WTC11 (cell line): Measurements from ENCODE around the gene IVD. TPM values are rescaled to one million over a fixed set of nuclear protein-coding genes. Genes with fewer than 3 reads are reported as not detected.

Experiments
- ATAC-seq: fragments of 200-7000 bp; cut with Tn5 transposase; 2 replicates; pipeline ENCODE4 v1.10.0; 2021; ENCODE audit warnings: mild to moderate bottlenecking, moderate library complexity
- CTCF ChIA-PET: fragments of 300-600 bp; sonication (Branson Sonifier 250); formaldehyde crosslinking; loops from one replicate; lab custom pipeline; 2021; ENCODE audit warnings: antibody characterized with exemption; lab: Charles Lee
- POLR2A ChIA-PET: fragments of 350-600 bp; sonication (Branson Sonifier 250); formaldehyde crosslinking; loops from one replicate; lab custom pipeline; 2021; ENCODE audit warnings: antibody characterized with exemption; lab: Charles Lee
- DNase-seq: peaks from one replicate; pipeline ENCODE4 v3.0.0; 2021; ENCODE audit warnings: low spot score
- H3K27ac Mint-ChIP-seq: 2 replicates; pipeline ENCODE4 v1.8.0; 2021; ENCODE audit warnings: mixed read lengths
- H3K27me3 Mint-ChIP-seq: 2 replicates; pipeline ENCODE4 v1.8.0; 2021; ENCODE audit warnings: low read depth, mild to moderate bottlenecking, moderate library complexity, mixed read lengths
- H3K36me3 Mint-ChIP-seq: 2 replicates; pipeline ENCODE4 v1.8.0; 2021; ENCODE audit warnings: mixed read lengths
- H3K4me1 Mint-ChIP-seq: 2 replicates; pipeline ENCODE4 v1.8.0; 2022; ENCODE audit warnings: mixed read lengths
- H3K4me3 Mint-ChIP-seq: 2 replicates; pipeline ENCODE4 v1.8.0; 2021; ENCODE audit warnings: mild to moderate bottlenecking, moderate library complexity, mixed read lengths
- H3K9me3 Mint-ChIP-seq: 2 replicates; pipeline ENCODE4 v1.8.0; 2021; ENCODE audit warnings: mixed read lengths
- ATF1 ChIP-seq: sonication (generic); formaldehyde crosslinking; IDR thresholded peaks from 2 replicates; pipeline ENCODE4 v1.8.1; 2023; ENCODE audit warnings: mild to moderate bottlenecking, moderate library complexity, missing genetic modification reagents
- CREB1 ChIP-seq: sonication (generic); formaldehyde crosslinking; IDR thresholded peaks from 2 replicates; pipeline ENCODE4 v1.8.0; 2023; ENCODE audit warnings: mild to moderate bottlenecking, missing genetic modification reagents
- CREM ChIP-seq: sonication (generic); formaldehyde crosslinking; IDR thresholded peaks from 2 replicates; pipeline ENCODE4 v1.8.1; 2022; ENCODE audit warnings: mild to moderate bottlenecking, missing genetic modification reagents, moderate library complexity
- CTCF ChIP-seq: fragments of 200-600 bp; IDR thresholded peaks from 2 replicates; pipeline ENCODE4 v1.8.0; 2022; ENCODE audit warnings: antibody characterized with exemption
- FOXJ3 ChIP-seq: sonication (generic); formaldehyde crosslinking; IDR thresholded peaks from 2 replicates; pipeline ENCODE4 v1.9.0; 2021; ENCODE audit warnings: missing genetic modification reagents, mild to moderate bottlenecking, borderline replicate concordance
- HMGA2 ChIP-seq: fragments of 250-450 bp; sonication (Bioruptor Pico); IDR thresholded peaks from 2 replicates; pipeline ENCODE4 v1.4.0; 2021; ENCODE audit warnings: mild to moderate bottlenecking, moderate library complexity
- IRF2 ChIP-seq: sonication (generic); formaldehyde crosslinking; IDR thresholded peaks from 2 replicates; pipeline ENCODE4 v1.8.0; 2022; ENCODE audit warnings: low read depth, missing genetic modification reagents, borderline replicate concordance
- OVOL2 ChIP-seq: fragments of 250-450 bp; sonication (Bioruptor Pico); IDR thresholded peaks from 2 replicates; pipeline ENCODE4 v1.9.0; 2021; ENCODE audit warnings: mild to moderate bottlenecking, borderline replicate concordance
- RELA ChIP-seq: sonication (generic); formaldehyde crosslinking; IDR thresholded peaks from 2 replicates; pipeline ENCODE4 v1.8.1; 2022; ENCODE audit warnings: missing genetic modification reagents, mild to moderate bottlenecking, borderline replicate concordance
- TEAD4 ChIP-seq: sonication (generic); formaldehyde crosslinking; IDR thresholded peaks from 2 replicates; pipeline ENCODE4 v1.8.0; 2022; ENCODE audit warnings: mild to moderate bottlenecking, missing genetic modification reagents
- ZBTB43 ChIP-seq: sonication (generic); formaldehyde crosslinking; IDR thresholded peaks from 2 replicates; pipeline ENCODE4 v1.8.1; 2023; ENCODE audit warnings: mild to moderate bottlenecking, missing genetic modification reagents
- ZNF138 ChIP-seq: sonication (generic); formaldehyde crosslinking; conservative IDR thresholded peaks from 2 replicates; pipeline ENCODE4 v1.8.1; 2022; ENCODE audit warnings: mild to moderate bottlenecking, moderate library complexity, missing genetic modification reagents
- ZNF232 ChIP-seq: sonication (generic); formaldehyde crosslinking; IDR thresholded peaks from 2 replicates; pipeline ENCODE4 v1.8.0; 2022; ENCODE audit warnings: mild to moderate bottlenecking, missing genetic modification reagents
- ZNF416 ChIP-seq: fragments of 250-450 bp; sonication (Bioruptor Pico); IDR thresholded peaks from 2 replicates; pipeline ENCODE4 v1.9.0; 2021; ENCODE audit warnings: mild to moderate bottlenecking, inconsistent platforms
- ZNF671 ChIP-seq: fragments of 250-450 bp; sonication (Bioruptor Pico); IDR thresholded peaks from 2 replicates; pipeline ENCODE4 v1.8.0; 2021; ENCODE audit warnings: mild to moderate bottlenecking
- total RNA-seq: library from RNA; stranded (reverse); gene quantifications from 3 replicates; pipeline ENCODE4 v1.2.3, GENCODE V29; 2021
- TF ChIP-seq, protein P1 (sequence below): sonication (generic); formaldehyde crosslinking; IDR thresholded peaks from 2 replicates; pipeline ENCODE4 v1.8.1; 2023; ENCODE audit warnings: mild to moderate bottlenecking, missing genetic modification reagents, moderate library complexity
- TF ChIP-seq, protein P2 (sequence below): sonication (generic); formaldehyde crosslinking; IDR thresholded peaks from 2 replicates; pipeline ENCODE4 v1.8.1; 2023; ENCODE audit warnings: mild to moderate bottlenecking, missing genetic modification reagents
- TF ChIP-seq, protein P3 (sequence below): sonication (generic); formaldehyde crosslinking; IDR thresholded peaks from 2 replicates; pipeline ENCODE4 v1.8.0; 2023; ENCODE audit warnings: mild to moderate bottlenecking, missing genetic modification reagents
- TF ChIP-seq, protein P4 (sequence below): fragments of 250-450 bp; sonication (Bioruptor Pico); IDR thresholded peaks from 2 replicates; pipeline ENCODE4 v1.9.0; 2021; ENCODE audit warnings: mild to moderate bottlenecking

Gene IVD
- total RNA-seq, 1 experiment from 2014 or later, result 96.1 TPM

DNA sequence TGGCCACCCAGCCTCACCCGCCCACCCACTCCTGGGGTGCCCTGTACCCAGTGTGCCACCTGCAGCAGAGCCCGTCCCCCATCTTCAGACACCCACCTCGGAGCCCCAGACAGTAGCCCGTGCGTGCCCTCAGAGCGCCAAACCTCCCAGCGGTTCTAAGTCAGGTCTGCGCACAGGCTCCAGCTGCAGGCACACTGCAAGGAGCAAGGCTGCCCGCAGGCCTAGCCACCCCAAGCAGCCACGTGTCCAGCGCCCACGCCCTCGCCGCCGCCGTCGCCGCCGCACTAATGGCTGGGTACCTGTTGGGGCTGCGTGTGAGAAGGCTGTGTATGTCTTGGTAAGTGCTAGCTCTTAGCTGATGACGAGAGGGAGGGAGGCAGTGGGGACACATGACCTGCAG is 56.4 kb downstream of the IVD start:
- Mint-ChIP-seq H3K36me3 (peaks cover 31% of the 10 kb centered on the region), H3K27me3 (no peaks in the 10 kb centered on the region), H3K9me3 (no peaks in the 10 kb centered on the region), H3K4me1 (no peaks in the 10 kb centered on the region), H3K27ac (no peak overlapping the region), H3K4me3 (no peak overlapping the region)
- DNase-seq (no peak), ATAC-seq (no peak)
- POLR2A ChIA-PET, result interaction anchor here (0.9 kb wide), 1 partner anchor 9 kb away, joined by 3 read pairs; no protein-coding TSS in a partner anchor
- no peak for TF ChIP-seq HMGA2 (CRISPR knock-in tag)
- TF ChIP-seq, protein P1, sequence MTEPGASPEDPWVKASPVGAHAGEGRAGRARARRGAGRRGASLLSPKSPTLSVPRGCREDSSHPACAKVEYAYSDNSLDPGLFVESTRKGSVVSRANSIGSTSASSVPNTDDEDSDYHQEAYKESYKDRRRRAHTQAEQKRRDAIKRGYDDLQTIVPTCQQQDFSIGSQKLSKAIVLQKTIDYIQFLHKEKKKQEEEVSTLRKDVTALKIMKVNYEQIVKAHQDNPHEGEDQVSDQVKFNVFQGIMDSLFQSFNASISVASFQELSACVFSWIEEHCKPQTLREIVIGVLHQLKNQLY (CRISPR knock-in tag), result no peak
- TF ChIP-seq ZBTB43 (CRISPR knock-in tag), result no peak
- no peak for TF ChIP-seq CREB1 (CRISPR knock-in tag)
- no peak for TF ChIP-seq TEAD4 (CRISPR knock-in tag)
- TF ChIP-seq IRF2 (CRISPR knock-in tag), result no peak
- no peak for TF ChIP-seq CREM
- TF ChIP-seq CTCF, result no peak
- TF ChIP-seq ZNF671, result no peak
- TF ChIP-seq OVOL2 (CRISPR knock-in tag), result no peak
- no peak for TF ChIP-seq ZNF416 (CRISPR knock-in tag)
- TF ChIP-seq ATF1, result no peak
- TF ChIP-seq, protein P2, sequence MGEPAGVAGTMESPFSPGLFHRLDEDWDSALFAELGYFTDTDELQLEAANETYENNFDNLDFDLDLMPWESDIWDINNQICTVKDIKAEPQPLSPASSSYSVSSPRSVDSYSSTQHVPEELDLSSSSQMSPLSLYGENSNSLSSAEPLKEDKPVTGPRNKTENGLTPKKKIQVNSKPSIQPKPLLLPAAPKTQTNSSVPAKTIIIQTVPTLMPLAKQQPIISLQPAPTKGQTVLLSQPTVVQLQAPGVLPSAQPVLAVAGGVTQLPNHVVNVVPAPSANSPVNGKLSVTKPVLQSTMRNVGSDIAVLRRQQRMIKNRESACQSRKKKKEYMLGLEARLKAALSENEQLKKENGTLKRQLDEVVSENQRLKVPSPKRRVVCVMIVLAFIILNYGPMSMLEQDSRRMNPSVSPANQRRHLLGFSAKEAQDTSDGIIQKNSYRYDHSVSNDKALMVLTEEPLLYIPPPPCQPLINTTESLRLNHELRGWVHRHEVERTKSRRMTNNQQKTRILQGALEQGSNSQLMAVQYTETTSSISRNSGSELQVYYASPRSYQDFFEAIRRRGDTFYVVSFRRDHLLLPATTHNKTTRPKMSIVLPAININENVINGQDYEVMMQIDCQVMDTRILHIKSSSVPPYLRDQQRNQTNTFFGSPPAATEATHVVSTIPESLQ (CRISPR knock-in tag), result no peak
- TF ChIP-seq, protein P3, sequence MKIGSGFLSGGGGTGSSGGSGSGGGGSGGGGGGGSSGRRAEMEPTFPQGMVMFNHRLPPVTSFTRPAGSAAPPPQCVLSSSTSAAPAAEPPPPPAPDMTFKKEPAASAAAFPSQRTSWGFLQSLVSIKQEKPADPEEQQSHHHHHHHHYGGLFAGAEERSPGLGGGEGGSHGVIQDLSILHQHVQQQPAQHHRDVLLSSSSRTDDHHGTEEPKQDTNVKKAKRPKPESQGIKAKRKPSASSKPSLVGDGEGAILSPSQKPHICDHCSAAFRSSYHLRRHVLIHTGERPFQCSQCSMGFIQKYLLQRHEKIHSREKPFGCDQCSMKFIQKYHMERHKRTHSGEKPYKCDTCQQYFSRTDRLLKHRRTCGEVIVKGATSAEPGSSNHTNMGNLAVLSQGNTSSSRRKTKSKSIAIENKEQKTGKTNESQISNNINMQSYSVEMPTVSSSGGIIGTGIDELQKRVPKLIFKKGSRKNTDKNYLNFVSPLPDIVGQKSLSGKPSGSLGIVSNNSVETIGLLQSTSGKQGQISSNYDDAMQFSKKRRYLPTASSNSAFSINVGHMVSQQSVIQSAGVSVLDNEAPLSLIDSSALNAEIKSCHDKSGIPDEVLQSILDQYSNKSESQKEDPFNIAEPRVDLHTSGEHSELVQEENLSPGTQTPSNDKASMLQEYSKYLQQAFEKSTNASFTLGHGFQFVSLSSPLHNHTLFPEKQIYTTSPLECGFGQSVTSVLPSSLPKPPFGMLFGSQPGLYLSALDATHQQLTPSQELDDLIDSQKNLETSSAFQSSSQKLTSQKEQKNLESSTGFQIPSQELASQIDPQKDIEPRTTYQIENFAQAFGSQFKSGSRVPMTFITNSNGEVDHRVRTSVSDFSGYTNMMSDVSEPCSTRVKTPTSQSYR (CRISPR knock-in tag), result no peak
- no peak for TF ChIP-seq RELA (CRISPR knock-in tag)
- CTCF ChIA-PET, result no interaction called here

GRCh38 chr15:40463279-40463678 is 57.7 kb downstream of the IVD start:
- ATAC-seq (no peak), DNase-seq (no peak)
- Mint-ChIP-seq H3K27me3 (no peaks in the 10 kb centered on the region), H3K27ac (no peak overlapping the region), H3K9me3 (no peaks in the 10 kb centered on the region), H3K4me3 (no peak overlapping the region), H3K4me1 (no peaks in the 10 kb centered on the region), H3K36me3 (peaks cover 39% of the 10 kb centered on the region)
- TF ChIP-seq ZNF232 (CRISPR knock-in tag) (no peak), ZNF671 (no peak), FOXJ3 (CRISPR knock-in tag) (no peak), ZNF138 (CRISPR knock-in tag) (no peak)
- TF ChIP-seq, protein P4, sequence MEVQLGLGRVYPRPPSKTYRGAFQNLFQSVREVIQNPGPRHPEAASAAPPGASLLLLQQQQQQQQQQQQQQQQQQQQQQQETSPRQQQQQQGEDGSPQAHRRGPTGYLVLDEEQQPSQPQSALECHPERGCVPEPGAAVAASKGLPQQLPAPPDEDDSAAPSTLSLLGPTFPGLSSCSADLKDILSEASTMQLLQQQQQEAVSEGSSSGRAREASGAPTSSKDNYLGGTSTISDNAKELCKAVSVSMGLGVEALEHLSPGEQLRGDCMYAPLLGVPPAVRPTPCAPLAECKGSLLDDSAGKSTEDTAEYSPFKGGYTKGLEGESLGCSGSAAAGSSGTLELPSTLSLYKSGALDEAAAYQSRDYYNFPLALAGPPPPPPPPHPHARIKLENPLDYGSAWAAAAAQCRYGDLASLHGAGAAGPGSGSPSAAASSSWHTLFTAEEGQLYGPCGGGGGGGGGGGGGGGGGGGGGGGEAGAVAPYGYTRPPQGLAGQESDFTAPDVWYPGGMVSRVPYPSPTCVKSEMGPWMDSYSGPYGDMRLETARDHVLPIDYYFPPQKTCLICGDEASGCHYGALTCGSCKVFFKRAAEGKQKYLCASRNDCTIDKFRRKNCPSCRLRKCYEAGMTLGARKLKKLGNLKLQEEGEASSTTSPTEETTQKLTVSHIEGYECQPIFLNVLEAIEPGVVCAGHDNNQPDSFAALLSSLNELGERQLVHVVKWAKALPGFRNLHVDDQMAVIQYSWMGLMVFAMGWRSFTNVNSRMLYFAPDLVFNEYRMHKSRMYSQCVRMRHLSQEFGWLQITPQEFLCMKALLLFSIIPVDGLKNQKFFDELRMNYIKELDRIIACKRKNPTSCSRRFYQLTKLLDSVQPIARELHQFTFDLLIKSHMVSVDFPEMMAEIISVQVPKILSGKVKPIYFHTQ, result no peak
- ChIA-PET CTCF (no interaction called here), POLR2A (no interaction called here)
